GM19043 (cell line): Measurements from ENCODE around the gene MAN1C1.
A peak's percentile ranks its signal among the peaks of the same experiment; 100 is the strongest.

Experiments
- ATAC-seq: cut with Tn5 transposase; IDR thresholded peaks from one replicate; pipeline ENCODE4 v1.9.1; 2021; ENCODE audit warnings: low read depth; ENCODE audit not compliant: unreplicated experiment

MAN1C1 gene

GRCh38 chr1:25616095-25616986 is at the start of gene MAN1C1:
TSS of gene MAN1C1 (plus strand) at chr1:25616791. CDS start at chr1:25617798, 1,007 bp downstream.
- peak; percentile 50 for ATAC-seq

- no peak for ATAC-seq
Observed at GRCh38 chr1:25567710-25568089, 48.9 kb upstream of the MAN1C1 start.

- ATAC-seq: no peak
Observed at GRCh38 chr1:25568090-25568833, 48.3 kb upstream of the MAN1C1 start.

GRCh38 chr1:25568834-25569596 is 47.6 kb upstream of the MAN1C1 start:
- no peak for ATAC-seq

GRCh38 chr1:25569597-25570396 is 46.8 kb upstream of the MAN1C1 start:
- ATAC-seq: no peak

- no peak for ATAC-seq
Observed at GRCh38 chr1:25570798-25571521, 45.6 kb upstream of the MAN1C1 start.

- ATAC-seq: no peak
Observed at GRCh38 chr1:25571522-25571970, 45.0 kb upstream of the MAN1C1 start.

GRCh38 chr1:25572107-25572506 is 44.5 kb upstream of the MAN1C1 start:
- no peak for ATAC-seq

- no peak for ATAC-seq
Observed at GRCh38 chr1:25572708-25573590, 43.6 kb upstream of the MAN1C1 start.

- no peak for ATAC-seq
Observed at GRCh38 chr1:25573591-25573930, 43.0 kb upstream of the MAN1C1 start.

- no peak for ATAC-seq
Observed at GRCh38 chr1:25573961-25574360, 42.6 kb upstream of the MAN1C1 start.

GRCh38 chr1:25575191-25575590 is 41.4 kb upstream of the MAN1C1 start:
- ATAC-seq: no peak

- ATAC-seq: no peak
Observed at GRCh38 chr1:25576459-25577133, 40.0 kb upstream of the MAN1C1 start.

- no peak for ATAC-seq
Observed at GRCh38 chr1:25577134-25577920, 39.3 kb upstream of the MAN1C1 start.

GRCh38 chr1:25579292-25580252 is 37.0 kb upstream of the MAN1C1 start:
- no peak for ATAC-seq

- no peak for ATAC-seq
Observed at GRCh38 chr1:25580927-25581326, 35.7 kb upstream of the MAN1C1 start.
